HG02885 (cell line): ENCODE measurements around the gene LAMC1.
"Not testable (repeated sequence)": the region's sequence is repeated elsewhere in the genome, so short reads cannot be mapped to it uniquely, and the experiment has no call there.

Source experiments
- ATAC-seq: cut with Tn5 transposase; IDR thresholded peaks from one replicate; pipeline ENCODE4 v1.9.1; 2021; ENCODE audit warnings: mild to moderate bottlenecking; ENCODE audit not compliant: unreplicated experiment, poor library complexity

Gene LAMC1

DNA sequence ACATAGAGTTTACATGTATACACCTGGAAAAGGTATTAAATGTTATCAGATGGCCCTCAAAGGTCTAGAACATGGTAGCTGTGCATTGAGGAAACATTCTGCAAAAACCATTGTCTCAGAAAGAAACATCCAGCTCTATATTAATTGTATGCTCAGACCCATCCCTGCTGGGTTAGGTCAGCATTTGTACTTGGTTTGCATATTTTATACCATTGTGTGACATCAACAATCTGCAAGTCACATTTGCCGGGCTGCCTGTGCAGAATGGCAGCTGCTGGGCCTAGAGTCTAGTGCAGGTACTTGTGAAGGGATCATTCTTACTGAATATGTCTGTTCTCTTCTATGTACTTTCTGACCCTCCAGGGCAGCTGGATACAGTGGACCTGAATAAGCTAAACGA is 119.0 kb downstream of the LAMC1 start:
- ATAC-seq: no peak

DNA sequence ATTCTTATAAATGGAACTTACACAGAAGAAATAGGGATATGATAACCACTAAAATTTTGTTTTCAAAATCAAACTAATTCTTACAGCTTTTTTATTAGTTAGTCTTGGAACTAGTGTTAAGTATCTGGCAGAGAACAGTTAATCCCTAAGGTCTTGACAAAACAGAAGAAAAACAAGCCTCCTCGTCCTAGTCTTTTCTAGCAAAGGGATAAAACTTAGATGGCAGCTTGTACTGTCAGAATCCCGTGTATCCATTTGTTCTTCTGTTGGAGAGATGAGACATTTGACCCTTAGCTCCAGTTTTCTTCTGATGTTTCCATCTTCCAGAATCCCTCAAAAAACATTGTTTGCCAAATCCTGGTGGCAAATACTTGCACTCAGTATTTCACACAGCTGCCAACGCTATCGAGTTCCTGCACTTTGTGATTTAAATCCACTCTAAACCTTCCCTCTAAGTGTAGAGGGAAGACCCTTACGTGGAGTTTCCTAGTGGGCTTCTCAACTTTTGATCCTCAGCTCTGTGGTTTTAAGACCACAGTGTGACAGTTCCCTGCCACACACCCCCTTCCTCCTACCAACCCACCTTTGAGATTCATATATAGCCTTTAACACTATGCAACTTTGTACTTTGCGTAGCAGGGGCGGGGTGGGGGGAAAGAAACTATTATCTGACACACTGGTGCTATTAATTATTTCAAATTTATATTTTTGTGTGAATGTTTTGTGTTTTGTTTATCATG is 120.5 kb downstream of the LAMC1 start:
- ATAC-seq: no peak

DNA sequence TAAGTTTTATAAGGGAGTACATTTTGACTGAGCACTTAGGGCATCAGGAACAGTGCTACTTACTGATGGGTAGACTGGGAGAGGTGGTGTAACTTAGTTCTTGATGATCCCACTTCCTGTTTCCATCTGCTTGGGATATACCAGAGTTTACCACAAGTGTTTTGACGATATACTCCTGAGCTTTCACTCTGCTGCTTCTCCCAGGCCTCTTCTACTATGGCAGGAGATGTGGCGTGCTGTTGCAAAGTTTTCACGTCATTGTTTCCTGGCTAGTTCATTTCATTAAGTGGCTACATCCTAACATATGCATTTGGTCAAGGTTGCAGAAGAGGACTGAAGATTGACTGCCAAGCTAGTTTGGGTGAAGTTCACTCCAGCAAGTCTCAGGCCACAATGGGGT is 121.5 kb downstream of the LAMC1 start:
- no peak for ATAC-seq

DNA sequence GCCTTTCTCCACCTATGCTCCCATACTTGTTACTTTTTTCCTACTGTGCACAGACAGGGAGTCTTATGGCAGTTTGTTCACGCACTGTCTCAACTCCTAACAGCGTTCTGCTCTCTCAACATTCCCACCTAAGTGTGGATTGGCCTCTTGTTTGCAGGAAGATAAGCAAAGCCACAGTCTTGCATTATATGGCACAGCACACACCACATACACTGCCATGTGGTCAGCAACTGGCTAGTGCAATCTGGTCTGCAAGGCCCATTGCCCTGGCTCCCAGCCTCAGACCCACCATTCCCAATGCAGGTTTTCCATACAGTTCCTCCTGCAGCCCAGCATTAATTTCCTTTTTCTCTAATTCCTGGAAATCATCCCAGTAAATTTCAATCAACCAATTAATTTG is 124.5 kb downstream of the LAMC1 start:
- no peak for ATAC-seq

DNA sequence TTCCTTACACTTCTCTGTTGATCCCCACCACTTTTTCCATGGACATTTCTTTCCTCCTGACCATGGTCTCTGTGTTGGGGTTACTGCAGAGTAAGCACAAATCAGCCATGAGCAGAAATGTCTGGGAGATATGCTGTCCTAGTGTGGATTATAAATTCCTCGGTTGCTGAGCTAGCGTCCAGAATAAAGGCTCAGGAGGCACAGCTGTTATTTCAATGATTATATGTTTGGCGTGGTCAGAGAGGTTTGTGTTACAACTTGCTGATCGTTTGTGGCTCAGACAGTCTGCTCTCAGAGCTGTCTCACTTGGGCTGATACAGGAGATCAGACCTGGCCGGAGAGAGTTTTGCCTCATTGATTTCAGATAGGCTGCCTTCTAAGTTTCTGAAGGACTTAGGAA is 125.4 kb downstream of the LAMC1 start:
- no peak for ATAC-seq

DNA sequence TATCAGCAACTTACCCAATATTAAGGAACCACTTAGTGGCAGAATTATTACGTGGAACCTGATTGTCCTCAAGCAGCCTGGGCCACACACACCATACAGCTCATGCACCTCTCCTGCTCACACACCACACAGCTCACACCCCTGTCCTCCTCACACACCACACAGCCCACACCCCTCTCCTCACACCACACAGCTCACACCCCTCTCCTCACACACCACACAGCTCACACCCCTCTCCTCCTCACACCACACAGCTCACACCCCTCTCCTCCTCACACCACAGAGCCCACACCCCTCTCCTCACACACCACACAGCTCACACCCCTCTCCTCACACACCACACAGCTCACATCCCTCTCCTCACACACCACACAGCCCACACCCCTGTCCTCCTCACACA is 126.1 kb downstream of the LAMC1 start:
- no peak for ATAC-seq

DNA sequence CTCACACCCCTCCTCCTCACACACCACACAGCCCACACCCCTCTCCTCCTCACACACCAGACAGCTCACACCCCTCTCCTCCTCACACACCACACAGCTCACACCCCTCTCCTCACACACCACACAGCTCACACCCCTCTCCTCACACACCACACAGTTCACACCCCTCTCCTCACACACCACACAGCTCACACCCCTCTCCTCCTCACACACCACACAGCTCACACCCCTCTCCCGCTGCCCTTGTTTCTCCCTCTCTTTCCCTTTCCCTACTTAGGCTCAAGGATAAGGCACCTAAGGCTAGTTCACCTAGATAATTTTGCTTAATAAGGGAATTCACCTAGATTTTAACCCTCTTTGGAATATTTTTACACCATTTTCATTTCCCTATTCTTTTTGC is 126.8 kb downstream of the LAMC1 start:
- ATAC-seq: not testable (repeated sequence)

DNA sequence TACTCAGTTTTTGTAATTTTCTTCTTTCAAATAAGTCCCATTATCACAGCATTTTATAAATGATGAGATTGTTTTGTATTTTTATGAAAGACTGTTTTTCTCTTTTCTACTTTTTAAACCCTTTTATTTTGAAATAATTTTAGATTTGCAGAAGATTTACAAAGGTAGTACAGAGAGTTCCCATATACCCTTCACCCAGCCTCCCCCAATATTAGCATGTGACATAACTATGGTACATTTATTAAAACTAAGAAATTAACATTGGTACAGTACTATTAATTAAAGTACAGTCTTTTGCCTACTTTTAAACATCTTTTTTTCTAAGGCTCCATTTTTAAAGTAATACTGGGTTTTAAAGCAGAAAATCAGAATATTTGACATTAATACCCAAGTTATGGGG is 127.2 kb downstream of the LAMC1 start:
- no peak for ATAC-seq

DNA sequence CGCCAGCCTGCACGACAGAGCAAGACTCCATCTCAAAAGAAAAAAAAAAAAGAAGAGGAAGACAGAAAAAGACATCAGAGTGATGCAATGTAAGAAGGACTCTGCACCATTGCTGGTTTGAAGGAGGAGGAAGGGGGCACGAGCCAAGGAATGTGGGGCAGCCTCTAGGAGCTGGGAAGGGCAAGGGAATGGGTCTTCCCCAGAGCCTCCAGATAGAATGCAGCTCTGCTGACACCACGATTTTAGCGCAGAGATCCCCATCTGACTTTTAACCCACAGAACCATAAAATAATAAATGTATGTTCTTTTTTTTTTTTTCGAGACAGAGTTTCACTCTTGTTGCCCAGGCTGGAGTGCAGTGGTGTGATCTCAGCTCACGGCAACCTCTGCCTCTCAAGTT is 129.0 kb downstream of the LAMC1 start:
- no peak for ATAC-seq

DNA sequence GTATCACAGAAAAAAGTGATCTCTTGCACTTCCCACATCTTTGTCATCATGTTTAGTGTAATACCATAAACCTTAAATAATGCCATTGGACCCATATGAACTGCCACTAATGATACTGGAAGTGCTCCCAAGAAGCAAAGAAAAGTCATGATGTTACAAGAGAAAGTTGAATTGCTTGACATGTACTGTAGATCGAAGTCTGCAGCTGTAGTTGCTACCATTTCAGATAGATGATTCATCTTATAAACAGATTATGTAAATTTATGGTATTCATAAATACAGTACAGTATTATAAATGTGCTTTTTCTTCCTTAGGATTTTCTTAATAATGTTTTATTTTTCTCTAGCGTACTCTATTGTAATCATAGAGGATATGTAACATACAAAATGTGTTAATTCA is 132.7 kb downstream of the LAMC1 start:
- no peak for ATAC-seq

DNA sequence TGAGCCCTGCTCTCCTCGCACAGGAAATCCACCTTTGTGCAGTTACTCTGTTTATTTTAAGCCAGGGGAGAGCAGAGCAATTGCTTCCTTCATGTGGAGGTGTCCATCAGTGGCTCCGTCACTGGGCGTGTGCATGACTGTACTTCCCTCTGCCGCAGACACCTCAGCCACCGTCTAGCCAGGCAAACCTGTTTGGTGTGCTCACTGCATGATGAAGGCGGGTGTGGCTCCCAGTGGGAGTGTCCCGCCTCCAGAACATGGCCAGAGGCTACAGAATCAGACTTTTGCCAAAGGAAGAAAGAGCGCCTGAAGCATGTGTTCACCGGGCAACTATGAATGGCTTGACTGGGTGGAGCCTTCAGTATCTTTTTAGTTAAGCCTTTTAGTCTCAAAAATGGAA is 136.7 kb downstream of the LAMC1 start:
- no peak for ATAC-seq

DNA sequence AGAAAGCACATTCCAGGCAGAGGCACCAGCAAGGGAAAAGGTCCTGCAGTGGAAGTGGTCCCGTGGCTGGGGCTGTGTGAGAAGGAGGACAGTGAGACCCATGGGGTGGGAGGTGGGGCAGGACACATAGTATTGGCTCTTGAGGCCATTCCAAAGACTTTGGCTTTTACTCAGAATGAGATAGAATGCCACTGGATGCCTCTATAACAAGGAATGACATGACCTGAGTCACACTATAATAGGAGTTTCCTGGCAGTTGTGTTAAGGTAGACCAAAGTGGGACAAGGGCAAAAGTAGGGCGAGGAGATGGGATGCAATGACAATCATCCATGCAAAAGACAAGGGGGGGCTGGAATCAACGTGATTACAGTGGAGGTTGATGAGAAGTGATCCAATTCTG is 138.2 kb downstream of the LAMC1 start:
- ATAC-seq: no peak

DNA sequence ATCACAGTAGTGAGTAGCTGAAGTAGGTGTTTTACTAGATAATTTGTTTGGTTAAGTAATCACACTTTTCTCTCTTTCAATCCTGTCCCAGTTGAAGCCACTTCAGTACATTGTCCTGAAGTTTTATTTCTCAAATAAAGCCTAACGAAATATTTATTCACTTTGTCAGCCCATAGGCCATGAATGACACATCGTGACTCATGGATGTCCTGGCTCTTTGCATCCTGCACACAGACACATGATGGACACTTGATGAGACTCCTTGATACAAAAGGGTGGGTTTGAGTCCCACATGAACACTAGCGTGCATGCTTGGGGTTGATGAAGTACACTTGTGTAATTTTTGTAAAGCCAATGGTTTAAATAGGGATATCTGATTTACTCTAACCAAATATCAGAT is 140.1 kb downstream of the LAMC1 start:
- no peak for ATAC-seq

DNA sequence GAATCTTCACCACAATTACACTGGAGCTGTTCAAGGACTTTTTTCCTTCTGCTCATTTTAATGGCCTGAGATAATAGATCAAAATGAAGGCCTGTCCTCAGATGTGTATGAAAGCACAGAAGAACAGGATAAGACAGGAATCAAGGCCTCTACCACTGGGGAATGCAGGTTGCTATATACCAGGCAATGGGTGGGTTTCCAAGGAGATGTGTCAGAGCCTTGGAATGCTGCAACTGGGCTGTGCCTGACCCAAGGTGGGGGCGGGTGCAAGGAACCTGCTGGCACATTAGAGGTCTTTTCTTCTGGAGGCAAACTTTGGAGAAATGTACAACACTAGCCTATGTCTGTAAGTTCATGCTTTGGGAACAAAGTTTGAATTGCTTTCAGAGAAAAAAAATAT is 141.1 kb downstream of the LAMC1 start:
- no peak for ATAC-seq

DNA sequence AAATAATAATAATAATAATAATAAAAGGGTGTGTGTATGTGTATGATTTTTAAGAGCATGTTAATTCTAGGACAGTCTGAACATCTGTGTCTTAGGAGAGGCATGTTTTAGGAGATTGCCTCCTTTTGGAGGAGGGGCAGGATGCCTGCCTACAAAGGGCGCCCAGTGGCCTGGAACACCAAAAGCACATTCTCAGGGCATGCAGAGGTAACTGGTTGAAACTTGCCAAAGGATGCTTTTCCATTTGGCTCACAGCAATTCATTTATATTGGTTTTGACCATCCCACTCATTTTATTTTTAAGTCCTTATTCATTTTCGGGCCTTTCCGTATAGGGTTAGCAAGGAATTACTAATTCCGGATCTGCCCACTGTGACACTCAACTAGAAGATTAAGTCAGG is 141.7 kb downstream of the LAMC1 start:
- no peak for ATAC-seq

DNA sequence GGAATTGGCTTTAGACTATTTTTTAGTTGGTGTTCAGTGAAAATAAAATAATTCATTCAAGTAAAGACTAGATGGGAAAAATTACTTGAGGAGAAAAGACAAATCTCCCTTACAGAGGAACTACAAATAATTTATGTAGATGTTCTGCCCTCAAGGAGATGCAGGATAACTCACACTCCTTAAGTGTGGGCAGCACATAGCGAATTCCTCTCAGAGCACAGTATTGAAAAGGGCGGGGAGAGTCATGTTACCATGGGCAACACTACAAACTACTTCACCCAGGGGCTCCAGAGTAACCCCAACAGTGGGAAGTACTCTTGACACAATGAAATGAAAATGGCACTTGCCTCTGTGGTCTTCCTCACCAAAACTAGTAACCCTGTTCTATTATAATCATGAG is 142.2 kb downstream of the LAMC1 start:
- ATAC-seq: no peak

DNA sequence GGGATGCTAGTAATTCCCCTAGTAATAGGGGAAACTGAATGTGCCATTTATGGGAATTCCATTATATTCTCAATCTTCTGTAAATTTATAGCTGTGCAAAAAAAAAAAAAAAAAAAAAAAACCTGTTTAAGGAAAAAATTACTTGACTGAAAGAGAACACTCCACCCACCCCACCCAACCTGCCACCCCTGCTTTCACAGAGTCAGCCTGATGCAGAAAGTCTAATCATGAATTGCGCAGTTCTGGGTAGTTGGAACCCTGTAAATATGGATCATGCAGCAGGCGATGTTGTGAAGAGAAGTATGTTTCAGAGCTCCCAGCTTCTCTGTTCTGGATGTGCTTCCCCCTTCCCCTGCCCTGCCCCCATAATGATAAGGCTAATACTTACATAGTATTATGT is 143.2 kb downstream of the LAMC1 start:
- no peak for ATAC-seq

DNA sequence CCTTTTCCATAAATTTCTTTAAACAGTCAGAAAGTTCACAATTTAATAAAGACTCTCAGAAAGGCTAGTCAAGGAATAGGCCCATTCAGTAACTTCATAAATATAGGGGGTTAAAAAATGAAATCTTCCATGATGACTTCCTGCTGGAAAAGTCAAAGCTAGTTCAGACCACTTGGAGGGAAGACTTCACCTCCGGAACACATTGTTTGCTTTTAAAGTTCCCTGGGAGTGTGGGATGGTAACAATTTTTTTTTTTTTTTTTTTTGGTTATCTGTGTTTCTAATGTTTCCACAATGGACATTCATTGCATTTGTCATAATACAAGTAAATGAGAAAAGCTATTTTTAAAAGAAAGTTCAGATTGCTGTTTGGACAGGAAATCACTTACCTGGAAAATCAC is 144.5 kb downstream of the LAMC1 start:
- ATAC-seq: no peak

DNA sequence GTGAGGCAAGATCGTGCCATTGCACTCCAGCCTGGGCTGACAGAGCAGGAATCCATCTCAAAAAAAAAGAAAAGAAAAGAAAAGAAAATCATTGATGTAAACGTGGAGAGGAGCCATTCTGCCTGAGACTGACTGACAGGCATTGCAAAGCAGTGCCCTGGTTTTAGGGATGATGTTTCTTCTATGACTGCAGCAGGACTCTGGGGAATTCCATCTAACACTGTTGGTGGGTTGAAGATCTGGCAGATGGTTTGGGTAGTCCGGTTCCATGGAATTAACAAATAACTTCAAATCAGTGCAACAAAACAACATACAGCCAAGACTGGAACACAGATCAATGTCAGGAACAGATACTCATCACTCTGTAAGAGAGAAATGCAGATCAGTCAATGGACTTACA is 145.1 kb downstream of the LAMC1 start:
- no peak for ATAC-seq

DNA sequence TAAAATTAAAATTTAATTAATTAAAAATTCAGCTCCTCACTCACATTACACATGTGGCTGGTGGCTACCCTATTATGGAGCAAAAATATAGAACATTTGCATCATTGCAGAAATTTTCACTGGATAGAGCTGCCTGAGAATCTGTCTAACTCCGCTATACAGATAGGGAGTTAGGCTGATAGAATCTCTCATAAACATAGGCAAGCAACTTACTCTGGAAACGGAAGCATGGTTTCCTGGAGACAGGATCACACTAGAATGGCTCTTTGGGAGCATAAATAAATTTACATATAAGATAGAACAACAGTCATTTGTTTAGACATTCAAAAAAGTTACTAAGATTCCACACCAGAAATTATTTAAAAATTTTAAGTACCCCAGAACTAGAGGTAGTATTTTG is 150.6 kb downstream of the LAMC1 start:
- ATAC-seq: no peak

DNA sequence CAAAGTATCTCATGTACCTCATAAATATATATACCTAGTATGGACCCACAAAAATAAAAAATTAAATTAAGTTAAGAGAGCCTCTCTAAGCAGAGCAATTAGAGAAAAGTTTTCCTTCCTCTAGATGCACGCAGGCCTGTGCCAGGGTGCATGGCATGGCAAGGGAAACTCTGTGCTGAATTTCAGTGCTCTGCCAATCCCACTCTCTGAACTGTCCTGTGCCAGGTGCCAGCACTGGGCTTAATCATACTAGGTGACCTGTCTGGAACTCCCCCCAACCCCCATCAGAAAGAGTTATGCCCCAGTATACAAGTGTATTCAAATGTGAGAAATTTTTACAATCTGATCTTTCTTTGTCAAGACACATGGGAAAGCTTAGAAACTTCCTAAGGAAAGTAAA is 152.4 kb downstream of the LAMC1 start:
- ATAC-seq: no peak

DNA sequence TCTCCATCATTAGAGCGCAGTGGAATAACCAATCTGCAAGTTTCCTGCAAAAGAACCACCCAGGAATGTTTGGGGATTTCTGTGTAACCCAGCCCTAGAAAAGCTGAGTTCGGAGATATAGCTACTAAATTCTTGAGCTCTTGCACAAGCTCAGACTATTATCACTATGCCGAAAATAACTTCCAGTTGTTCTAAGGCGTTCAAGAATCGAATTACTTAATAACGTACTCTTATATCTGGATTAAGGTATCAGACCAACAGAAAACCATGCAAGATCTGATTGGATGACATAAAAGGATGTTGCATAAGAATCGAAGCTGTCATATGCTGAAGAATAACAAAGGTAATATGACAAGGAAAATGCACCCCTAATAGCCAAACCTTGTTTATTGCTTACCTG is 155.3 kb downstream of the LAMC1 start:
- no peak for ATAC-seq

DNA sequence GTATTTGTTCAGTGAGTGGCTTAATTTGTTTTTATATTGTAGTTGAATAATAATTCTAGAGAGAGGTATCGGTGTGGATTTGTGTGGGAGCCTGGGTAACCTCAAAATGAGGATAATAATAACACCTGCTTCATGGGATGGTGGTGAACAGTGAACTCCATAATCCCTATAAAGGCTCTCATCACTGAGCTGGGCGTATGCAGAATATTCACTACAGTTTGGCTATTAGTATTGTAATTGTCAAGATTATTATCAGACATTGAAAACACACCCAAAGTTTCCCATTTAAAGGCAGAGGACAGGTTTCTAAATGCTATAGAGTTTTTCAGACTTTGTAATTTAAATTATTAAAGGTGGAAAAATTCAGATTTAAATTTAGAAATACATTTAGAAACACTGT is 155.8 kb downstream of the LAMC1 start:
- ATAC-seq: no peak
